ENCODE results near the gene TSFM.
A peak's percentile ranks its signal among the peaks of the same experiment; 100 is the strongest.
"Not testable (repeated sequence)": the region's sequence is repeated elsewhere in the genome, so short reads cannot be mapped to it uniquely, and the experiment has no call there.

Gene TSFM

GRCh38 chr12:57815177-57816000 is 32.8 kb downstream of the TSFM start:
- ATAC-seq = no peak
- DNase-seq = no peak

- DNase-seq = no peak
- no peak for ATAC-seq
These were observed 33.6 kb downstream of the TSFM start for GRCh38 chr12:57816001-57816854.

- ATAC-seq = no peak
- no peak for DNase-seq
These were observed 34.2 kb downstream of the TSFM start for GRCh38 chr12:57816855-57817151.

- no peak for DNase-seq
- ATAC-seq = no peak
These were observed 34.8 kb downstream of the TSFM start for GRCh38 chr12:57817261-57817989.

- ATAC-seq, DNase-seq: not testable (repeated sequence)
These were observed 35.4 kb downstream of the TSFM start for GRCh38 chr12:57817990-57818331.

GRCh38 chr12:57820119-57820518 is 37.5 kb downstream of the TSFM start:
- ATAC-seq, DNase-seq: not testable (repeated sequence)

GRCh38 chr12:57821015-57821414 is 38.4 kb downstream of the TSFM start:
- not testable (repeated sequence) for DNase-seq, ATAC-seq

- DNase-seq (no peak), ATAC-seq (no peak)
These were observed 39.1 kb downstream of the TSFM start for GRCh38 chr12:57821474-57822214.

- ATAC-seq = no peak
These were observed 40.0 kb downstream of the TSFM start for GRCh38 chr12:57822392-57823130.

GRCh38 chr12:57823131-57823907 is 40.7 kb downstream of the TSFM start:
- DNase-seq (no peak), ATAC-seq (no peak)

More at GRCh38 chr12:57822392-57823130, 40.0 kb downstream of the TSFM start:
- DNase-seq = no peak

GRCh38 chr12:57823908-57824640 is 41.5 kb downstream of the TSFM start:
- no peak for ATAC-seq

GRCh38 chr12:57825451-57825850 is 42.9 kb downstream of the TSFM start:
- DNase-seq = no peak
- no peak for ATAC-seq

More at GRCh38 chr12:57823908-57824640, 41.5 kb downstream of the TSFM start:
- DNase-seq = no peak

- no peak for ATAC-seq
- no peak for DNase-seq
These were observed 43.8 kb downstream of the TSFM start for GRCh38 chr12:57826400-57826799.

GRCh38 chr12:57826966-57827365 is 44.4 kb downstream of the TSFM start:
- ATAC-seq = no peak
- no peak for DNase-seq

- DNase-seq = no peak
- ATAC-seq = no peak
These were observed 46.6 kb downstream of the TSFM start for GRCh38 chr12:57829025-57829777.

- ATAC-seq (no peak), DNase-seq (no peak)
These were observed 47.8 kb downstream of the TSFM start for GRCh38 chr12:57830393-57830792.

GRCh38 chr12:57832966-57833365 is 50.4 kb downstream of the TSFM start:
- ATAC-seq (peak; percentile 38), DNase-seq (peak; percentile 38)

GRCh38 chr12:57833672-57834071 is 51.1 kb downstream of the TSFM start:
- ATAC-seq = no peak
- no peak for DNase-seq

All from stimulated activated naive CD8-positive, alpha-beta T cell treated with anti-CD3 and anti-CD28 coated beads, Interleukin-15, Interleukin-2, amounts not matched to agents 100 U/mL and 50 U/mL, for 24 hours (primary cell).